UCSD-AML1 (cell line): Measurements from ENCODE around the gene FILIP1L.

Source experiments
- DNase-seq: peaks from one replicate; lab custom pipeline; 2025; ENCODE audit not compliant: unreplicated experiment; lab: John Stamatoyannopoulos, UW

Gene FILIP1L

DNA sequence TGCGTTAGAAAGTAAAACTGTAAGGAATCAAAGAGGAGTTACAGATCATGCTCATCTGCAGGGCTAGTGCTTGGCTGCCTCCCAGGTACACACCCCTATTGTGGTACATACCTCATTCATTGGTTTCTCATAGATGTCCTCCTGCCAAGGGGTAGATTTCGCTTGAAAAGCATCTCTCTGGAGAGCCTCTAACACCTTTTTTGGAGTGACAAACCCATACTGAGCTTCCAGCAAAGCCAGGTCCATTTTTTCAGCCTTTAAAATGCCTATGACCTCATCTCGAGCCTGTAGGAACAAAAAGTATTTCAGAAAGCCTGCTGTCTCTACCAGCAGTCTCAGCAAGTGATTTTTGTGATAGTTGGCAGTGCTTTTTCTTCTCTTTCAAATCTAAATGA is 184.6 kb downstream of the FILIP1L start:
- DNase-seq = no peak

DNA sequence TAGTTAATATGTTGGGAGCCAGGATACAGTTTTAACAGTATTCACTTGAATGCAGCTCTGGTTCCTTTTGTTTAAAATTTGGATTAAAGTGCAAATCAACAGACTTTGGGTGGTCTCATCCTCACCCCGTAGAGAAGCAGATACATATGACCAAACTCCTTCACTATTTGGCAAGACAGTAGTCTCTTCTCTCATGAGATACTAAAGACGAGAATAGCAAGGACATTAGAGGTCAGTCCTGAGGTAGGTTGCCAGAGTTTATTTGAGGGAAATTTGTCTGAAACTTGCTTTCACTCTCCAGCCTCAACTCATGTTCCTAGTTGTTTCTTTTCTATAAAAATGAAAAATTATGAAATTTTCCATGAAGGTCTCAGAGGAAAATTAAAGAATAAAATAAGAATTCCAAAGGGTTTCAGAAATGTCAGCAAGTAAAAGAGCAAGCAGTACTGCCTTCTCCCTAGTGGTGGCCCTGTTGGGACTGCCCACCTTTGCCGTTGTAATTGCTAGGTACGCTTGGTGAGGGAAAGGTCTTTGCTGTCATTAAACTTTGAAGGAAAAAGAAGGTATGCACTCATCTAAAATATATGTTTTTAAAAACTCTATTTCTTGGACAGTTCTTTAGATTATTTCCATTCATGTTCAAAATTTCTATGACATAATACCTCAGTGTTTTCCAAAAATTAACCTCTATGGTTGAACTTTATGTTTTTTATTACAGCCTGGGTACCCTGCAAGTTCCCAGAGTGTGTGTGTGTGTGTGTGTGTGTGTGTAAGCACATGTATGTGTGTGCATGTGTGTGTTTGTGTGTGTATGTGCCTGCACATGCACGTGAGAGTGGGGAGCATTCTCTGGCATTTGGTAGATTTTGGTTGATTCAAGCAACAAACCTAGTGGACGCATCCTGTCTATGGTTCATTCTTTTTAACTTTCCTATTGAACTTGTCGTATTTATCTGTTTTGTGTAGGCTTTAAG is 185.2 kb downstream of the FILIP1L start:
- no peak for DNase-seq

DNA sequence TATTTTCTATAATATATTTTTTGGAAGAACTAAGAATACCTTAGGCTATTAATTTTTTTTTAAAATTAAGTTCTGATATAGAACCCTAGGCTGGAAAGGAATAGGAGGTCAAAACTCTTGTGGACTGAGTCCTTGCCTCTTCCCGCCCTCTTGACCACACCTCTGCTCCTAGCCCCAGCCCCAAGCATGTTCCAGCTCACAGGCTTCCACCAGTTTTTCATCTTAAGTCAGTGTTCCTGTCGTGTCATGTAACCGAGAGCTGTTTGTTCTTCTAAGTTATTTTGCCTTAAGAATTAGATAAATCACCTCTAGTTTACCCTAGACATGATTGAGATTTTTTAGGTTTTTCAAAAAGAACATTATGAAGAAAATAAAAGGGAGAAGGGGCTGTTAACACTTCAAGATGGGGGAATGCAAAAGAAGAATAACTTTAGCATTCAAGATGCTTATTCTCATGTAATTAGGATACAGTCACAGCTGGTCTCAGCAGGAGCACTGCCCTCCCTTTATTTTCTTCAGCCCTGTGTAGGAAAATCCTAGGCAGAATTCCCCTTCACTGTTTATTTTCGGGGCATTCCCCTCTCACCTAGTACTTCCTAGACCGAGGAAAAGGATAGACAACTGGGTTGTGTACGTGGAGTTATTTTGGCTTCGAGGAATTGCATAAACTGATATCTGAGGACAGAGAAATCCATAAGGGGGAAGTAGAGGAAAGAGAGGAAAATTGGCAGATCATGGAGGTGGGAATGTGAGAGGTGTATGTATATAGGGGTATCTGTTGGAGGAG is 186.4 kb downstream of the FILIP1L start:
- DNase-seq = no peak

DNA sequence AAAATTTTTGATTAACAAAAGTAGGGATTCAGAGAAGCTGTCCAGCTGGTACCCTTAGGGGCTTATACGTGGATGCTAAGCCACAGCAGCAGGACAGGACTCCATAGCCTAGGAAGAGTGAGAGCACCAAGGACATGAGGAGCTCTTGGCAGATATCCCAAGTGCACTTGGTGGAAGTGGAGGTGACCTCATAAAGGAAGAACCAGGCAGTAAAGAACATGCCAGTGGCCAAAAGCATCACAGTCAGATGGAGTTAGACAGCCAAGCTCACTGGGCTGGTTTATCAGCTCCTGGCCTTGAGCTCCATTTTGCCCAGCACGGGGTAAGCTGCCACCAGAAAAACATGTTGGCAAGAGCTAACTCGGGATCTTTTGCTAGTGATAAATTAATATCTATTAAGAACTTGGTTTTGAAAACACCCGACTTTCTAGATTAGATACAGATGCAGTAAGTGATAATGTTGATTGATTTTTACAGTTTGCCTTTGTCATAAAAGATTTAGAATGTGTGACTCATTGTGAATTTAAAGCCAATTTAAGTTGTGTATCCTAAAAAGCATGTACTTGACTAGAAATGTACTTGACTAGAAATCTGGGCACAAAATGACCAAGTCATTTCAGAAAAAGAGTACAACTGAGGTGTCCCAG is 188.6 kb downstream of the FILIP1L start:
- no peak for DNase-seq

DNA sequence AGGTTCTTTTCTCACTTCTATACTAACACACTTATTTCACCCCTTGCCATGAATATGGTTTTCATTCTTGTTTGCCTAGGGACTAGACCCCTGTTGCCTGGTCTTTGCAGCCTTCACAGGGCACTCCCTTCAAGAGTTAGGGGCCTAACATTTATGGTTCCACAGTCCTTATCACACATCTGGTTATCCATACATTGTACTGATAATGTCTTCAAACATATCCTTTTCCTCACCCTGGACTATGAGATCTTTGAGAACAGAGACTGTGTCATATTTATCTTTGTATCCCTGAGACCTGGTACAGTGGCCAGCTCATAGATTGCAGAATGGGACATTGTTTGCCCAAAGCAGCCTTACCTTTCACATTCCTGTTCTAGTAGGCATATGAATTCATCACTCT is 190.4 kb downstream of the FILIP1L start:
- no peak for DNase-seq

DNA sequence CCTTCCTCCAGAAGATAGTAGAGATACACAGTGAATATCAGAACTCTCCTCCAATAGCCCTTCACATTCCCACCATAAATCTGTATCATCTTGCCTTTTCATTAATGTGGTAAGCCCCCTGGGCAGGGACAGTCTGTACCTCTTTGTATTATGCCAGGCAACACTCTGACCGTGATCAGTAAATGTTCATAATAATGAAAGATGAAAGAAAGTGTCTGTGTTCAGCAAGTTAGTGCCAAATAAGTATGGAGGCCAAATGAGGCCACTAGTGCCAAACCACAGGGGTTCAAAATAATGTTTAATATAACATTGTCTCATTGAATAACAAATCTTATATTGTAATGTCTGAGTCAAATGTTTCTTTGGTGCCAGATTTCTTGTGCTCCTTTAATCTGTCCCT is 192.3 kb downstream of the FILIP1L start:
- DNase-seq = no peak

DNA sequence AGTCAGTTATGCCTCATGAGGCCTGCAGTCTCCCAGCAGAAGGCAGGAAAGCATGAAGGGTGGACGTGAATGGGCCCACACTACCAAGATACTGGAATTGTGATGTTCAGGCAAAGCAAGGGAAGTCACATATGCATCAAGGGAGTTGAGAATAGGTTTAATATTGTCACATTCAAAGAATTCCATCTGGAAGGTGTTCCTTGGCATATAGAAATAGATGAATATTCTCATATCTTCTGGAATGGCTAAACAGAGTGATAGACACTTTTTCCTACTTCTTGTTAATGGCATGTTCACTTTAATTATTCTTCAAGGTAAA is 193.0 kb downstream of the FILIP1L start:
- no peak for DNase-seq

DNA sequence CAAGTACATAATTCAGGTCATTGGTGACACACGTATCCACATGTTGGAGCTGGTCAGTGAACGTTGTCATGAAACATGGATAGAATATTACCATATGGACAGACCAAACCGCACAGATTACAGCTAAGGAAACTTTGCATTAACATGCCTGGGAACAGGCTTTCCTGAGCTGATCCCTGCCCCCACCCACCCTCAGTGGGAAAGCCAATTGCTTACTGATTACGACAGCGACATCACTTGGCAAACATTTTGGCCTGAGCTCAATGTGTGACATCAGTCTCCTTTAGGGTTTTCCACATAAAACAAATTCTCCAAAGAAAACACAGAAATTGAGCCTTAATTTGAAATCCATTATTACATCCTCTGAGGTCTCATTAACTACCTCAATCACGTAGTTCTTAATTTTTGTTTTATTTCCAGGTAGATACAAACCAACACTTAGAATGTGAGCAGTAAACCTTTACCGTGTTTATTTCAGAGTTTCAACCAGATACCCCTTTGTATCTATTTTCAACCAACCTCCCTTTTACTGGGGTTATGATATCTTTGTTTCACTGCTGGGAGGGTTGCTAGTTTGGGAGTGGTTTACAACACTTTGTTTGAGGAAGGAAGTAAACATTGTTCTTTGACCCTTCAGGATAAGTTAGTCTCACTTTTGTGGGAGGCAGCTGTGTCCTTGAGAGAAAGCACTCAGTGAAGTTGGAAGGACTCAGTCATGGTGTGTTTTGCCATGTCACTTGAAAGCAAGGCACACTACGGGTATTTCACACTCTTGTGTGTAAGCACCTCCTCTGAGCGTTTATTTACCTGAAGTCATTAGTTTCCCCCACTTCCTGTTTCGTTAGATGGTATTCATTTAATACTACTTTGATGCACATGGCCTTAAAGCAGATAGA is 193.6 kb downstream of the FILIP1L start:
- DNase-seq = no peak

DNA sequence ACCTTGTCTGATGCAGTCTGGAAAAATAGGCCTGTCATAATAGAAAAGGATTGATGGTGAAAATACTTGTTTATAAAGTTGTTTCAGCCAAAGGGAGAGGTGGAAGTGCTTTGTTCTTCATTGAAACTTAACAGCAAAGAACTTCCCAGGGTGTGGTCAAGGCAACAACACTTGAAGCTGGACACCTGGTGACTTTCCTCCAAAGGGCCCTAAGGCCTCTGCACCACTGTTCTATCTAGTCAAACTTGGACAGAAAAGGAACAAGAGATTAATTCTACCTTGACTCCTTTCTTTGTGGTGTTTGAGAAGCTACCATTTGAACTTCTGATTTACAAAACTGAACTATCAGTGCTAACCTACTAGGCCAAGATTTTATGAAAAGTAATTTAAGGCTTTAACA is 194.6 kb downstream of the FILIP1L start:
- DNase-seq = no peak

DNA sequence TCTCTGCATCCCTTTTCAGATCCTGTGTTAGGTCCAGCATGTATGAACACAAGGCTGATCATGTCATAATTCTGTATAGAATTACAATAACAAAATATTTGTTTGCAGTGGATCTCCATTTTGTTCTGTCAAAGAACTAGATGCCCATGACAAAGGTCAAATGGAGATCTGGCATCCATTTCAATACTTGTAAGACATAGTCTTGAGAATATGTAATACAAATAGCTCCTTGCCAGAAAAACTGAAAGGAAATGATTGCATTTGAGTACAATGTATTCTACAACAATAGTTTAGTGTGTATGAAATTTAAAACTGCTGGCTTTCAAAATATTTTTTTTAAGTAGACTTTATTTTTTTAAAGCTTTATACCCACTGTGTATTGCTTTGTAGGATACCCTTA is 195.6 kb downstream of the FILIP1L start:
- DNase-seq = no peak

DNA sequence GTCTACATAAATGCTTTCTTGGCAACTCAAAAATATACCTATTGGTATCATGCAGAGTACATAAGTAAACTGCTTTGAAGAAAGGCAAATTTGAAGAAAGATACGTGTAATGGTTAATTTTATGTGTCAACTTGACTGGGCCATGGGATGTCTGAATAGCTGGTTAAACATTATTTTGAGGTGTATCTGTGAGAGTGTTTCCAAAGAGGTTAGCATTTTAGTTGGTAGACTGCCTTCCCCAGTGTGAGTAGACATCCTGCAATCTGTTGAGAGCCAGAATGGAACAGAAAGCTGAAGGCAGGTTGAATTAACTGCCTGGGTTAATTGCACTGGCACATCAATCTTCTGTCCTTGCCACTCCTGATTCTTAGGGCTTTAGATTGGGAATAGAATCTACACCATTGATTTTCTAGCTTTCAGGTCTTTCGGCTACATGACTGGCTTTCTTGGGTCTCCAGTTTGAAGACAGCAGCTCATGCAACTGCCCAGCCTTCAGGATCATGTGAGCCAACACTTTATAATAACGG is 198.3 kb downstream of the FILIP1L start:
- DNase-seq = no peak

DNA sequence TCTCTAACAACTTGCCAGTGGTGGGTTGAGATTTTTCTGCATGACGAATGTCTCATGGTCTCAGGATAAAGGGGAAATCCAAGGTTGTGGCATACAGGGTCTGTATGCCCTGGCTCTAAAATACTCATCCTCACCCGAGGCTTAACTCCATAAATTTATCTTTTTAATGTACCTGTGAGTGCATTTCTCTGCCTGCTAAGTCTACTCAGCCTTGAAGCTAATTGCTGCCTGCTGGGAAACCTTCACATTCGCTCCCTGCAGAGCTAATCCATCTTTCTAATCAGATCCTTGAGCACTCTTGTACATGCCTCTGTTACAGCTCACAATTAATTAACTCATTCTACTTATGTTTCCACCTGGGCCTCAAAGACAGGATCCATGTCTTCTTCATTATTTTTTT is 202.9 kb downstream of the FILIP1L start:
- DNase-seq = no peak

DNA sequence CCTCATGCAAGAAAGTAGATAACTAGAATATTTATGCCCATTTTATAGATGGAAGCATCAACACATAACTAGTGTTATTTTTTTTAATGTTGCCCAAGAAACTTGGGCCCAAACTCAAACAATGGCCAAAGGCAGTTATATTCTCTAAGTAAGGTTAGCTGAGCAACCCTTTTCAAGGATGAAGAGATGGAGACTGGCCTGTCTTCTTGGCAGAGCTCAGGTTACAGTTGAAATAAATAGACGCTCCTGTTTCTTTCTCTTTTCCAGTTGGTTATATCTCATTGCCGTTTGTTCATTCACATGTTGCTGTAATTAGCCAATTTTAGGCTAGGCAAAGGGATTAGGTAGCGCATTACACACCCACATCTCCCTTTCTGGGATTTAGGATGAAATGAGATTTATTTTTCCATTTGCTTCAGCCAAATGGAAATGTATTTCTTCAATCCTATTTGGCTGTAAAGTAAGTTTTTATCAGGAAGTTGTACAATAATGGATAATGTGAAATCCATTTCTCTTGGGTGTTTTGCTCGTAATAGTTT is 203.5 kb downstream of the FILIP1L start:
- DNase-seq = no peak

DNA sequence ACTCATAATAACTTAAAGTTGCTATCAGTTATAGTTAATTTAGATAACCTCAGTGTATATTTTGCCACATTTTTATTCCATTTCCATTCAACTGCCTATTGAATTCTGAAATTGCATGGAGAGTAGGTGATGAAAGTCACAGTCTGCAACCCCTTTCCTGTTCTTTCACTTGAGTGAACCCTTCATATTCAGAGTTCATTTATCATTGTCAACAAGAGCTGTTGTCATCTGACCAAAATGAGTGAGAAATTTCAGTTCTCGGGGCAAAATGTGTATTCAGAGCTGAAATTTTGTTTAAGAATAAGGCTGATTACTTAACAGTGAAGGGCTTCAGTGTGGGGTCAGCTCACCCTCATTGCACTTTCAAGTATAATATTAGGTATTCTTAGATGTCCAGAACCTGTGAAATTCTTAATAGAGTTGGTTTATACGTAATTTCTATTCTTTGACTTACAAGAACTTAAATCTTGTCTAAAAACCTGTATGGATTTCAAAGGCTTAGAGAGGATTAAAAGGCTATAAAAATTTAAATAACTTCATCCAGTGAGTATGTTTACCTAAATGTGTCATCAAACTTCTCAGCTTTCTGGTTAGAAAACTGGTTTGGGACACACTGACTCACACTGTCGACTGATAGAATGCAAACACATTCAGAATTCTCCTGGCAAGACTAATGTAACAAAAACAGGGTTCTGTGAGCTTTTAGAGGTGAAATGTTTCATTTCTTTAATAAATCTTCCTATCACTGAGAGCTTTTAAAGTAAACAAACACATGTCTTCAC is 204.4 kb downstream of the FILIP1L start:
- no peak for DNase-seq

DNA sequence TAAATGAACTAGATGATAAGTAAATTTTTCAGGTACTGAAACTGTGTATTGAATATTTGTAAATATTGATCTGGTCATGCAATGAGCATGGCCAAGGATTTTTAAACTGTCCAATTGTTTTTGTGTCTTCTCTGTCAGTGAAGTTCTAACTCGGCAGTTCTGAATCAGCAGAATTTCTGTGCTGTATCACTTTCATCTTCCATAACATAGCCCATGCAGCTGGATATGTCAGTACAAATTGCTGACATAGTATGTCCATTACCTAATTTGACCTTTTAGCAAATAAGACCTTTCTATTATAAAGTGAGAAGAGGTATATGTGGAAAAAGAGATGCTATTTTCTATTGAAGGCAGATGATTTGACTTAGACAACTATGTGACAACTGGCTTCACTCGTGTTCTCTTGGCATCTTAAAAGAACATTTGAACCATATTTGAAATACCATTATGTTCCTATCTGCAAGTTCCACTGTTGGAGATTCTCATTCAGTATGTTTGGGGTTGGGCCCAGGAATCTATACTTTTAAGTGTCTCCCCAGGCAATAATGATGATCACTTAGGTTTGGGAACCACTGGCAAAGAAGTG is 206.2 kb downstream of the FILIP1L start:
- DNase-seq = no peak

DNA sequence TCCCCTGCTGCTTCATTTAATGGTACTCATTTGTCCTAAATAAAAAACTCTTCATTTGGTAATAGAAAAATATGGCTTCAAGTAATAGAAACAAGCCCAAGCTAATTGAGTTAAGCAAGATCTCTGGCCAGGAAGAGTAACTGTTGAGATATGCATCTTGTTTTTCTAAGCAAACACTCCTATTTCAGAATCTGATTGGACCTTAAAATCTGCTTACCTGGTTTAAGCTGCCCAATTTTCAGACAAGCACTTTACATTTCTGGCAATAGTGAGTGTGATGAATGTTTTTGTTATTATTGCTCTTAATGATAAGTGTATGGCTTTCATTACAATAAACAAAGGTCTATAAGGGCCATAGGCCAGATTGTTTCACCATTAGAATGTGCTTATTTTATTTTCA is 210.4 kb downstream of the FILIP1L start:
- no peak for DNase-seq

DNA sequence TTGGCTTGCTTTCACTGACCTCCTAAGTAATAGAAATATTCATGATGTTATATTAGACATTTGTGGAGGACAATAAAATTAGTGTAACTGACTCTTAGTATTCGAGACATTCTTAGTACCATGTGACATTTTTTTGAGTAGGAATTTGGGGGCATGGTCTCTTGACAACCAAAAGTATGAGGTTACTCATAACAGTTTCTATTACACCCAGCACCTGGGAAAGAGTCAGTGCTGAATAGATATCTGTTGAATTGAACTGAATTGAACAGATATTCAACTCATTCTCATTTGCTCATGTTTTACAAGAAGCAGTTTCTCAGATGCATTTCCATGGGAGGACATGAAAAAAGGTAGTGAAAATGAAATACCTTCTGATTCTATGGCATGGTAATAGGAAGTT is 212.2 kb downstream of the FILIP1L start:
- DNase-seq = no peak

DNA sequence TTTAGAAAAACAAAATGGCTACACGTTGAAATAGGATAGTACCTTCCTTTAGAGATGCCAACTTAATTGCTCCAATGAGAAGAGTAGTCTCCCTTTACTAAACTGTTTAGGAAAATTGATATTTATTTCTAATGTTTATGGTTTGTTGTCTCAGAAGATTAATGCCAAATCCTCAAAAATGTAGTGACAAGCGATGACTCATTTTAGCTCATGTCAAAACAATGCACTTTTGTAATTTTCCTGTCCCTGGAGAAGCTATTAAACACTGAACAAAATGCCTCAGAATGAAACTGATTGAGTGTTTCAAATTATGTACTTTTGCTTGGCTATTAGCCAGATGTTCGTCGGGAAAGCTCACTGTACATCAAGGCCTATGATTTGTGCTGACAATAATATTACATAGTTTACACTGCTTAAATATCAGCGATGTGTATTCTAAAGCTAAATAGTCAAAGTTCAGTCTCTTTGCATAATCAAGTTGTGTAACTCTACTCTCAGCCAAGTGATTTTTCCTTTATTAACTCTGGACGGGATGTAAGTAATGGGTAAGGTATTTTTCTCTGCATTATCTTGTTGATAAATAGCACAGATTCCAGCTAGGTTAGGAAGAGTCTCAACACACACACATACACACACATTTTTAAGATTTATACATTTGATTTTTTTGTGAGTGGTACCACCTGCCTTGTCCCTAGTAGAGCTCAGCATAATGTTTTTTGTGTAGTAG is 212.9 kb downstream of the FILIP1L start:
- DNase-seq = no peak

DNA sequence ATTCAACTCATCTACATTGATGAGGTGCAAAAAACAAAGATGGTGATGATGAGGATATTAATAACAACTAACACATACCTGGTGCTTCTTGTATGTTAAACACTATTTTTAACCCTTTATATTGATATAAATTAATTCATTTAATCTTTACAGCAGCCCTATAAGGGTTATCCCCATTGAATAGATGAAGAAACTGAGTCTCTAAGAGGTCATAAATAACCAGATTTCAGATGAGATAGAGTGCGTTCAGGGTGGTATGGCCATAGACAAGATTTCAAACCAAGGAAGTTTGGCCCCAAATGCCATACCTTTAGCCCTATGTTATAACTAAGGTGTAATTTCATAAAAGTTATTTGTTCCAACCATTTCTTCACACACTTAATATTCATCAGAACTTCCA is 214.1 kb downstream of the FILIP1L start:
- DNase-seq = no peak
